AG04449 (cell line): ENCODE results near the gene GPR12.

ENCODE experiments used
- CTCF ChIA-PET: fragments of 350-600 bp; formaldehyde crosslinking; extraction: SDS; loops from one replicate; lab custom pipeline; 2021; ENCODE audit warnings: antibody characterized with exemption; lab: Yijun Ruan, JAX
- POLR2A ChIA-PET: fragments of 400-600, 350-600 bp; formaldehyde crosslinking; extraction: SDS; loops from one replicate; lab custom pipeline; 2020; ENCODE audit warnings: antibody characterized with exemption, inconsistent platforms; lab: Yijun Ruan, JAX
- DNase-seq: peaks from one replicate; pipeline ENCODE4 v3.0.0-alpha.2; 2010; ENCODE audit warnings: low read depth, low spot score
- H3K4me3 ChIP-seq: 2 replicates; pipeline ENCODE4 v1.5.1; 2011; ENCODE audit warnings: low read depth, mild to moderate bottlenecking, control low read depth, low read length
- TF ChIP-seq, protein P1 (sequence below): IDR thresholded peaks from one replicate; pipeline ENCODE4 v1.5.1; 2011; ENCODE audit warnings: mild to moderate bottlenecking, moderate library complexity, low read length, control low read depth, inconsistent platforms; ENCODE audit not compliant: insufficient read depth; ENCODE audit errors: missing control alignments

GPR12 gene

DNA sequence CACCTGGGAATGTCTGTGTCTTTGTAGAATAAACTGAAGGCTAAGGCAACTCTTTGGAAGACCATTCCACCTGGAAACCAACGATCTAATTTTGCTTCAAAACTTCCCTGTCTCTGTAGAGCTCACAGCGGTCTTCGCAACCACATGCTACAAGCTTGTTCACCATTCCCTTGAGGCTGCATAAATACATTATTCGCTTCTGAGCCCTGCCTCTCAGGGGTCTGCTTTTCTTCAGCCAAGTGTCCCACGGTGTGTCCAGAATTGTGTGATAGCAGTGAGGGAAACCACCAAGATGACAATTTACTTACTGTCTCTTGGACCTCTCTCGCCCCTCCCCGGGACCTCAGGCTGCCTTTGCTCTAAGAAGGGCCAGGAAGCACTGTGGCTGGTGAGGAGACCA lies 51.1 kb downstream of the GPR12 start:
- DNase-seq: no peak
- H3K4me3 ChIP-seq: no peak overlapping the region
- ChIA-PET CTCF (interaction anchor here (0.6 to 4.8 kb wide), 5 partner anchors 9 to 220 kb away, joined by 4 to 63 read pairs (median 4); no protein-coding TSS in a partner anchor), POLR2A (no interaction called here)
- TF ChIP-seq, protein P1, sequence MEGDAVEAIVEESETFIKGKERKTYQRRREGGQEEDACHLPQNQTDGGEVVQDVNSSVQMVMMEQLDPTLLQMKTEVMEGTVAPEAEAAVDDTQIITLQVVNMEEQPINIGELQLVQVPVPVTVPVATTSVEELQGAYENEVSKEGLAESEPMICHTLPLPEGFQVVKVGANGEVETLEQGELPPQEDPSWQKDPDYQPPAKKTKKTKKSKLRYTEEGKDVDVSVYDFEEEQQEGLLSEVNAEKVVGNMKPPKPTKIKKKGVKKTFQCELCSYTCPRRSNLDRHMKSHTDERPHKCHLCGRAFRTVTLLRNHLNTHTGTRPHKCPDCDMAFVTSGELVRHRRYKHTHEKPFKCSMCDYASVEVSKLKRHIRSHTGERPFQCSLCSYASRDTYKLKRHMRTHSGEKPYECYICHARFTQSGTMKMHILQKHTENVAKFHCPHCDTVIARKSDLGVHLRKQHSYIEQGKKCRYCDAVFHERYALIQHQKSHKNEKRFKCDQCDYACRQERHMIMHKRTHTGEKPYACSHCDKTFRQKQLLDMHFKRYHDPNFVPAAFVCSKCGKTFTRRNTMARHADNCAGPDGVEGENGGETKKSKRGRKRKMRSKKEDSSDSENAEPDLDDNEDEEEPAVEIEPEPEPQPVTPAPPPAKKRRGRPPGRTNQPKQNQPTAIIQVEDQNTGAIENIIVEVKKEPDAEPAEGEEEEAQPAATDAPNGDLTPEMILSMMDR: no peak

DNA sequence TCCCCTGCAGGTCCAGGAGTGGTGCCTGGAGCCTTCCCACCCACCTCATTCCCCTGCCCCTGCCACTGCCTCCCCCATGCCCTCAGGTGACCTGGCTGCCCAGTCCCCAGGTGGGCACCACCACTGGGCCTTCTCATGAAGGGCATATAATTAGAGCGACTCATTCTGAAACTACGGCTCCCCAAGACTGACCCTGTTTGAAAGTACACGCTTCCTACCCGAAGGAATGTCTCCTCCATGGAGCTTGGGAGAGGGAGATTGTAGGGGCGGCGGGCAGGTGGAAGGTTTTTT lies 52.6 kb downstream of the GPR12 start:
- POLR2A ChIA-PET: no interaction called here
- DNase-seq: no peak
- CTCF ChIA-PET: interaction anchor here (0.8 to 4.8 kb wide), 6 partner anchors 9 to 523 kb away, joined by 3 to 63 read pairs (median 10); no protein-coding TSS in a partner anchor
- TF ChIP-seq, protein P1: no peak
- no peak overlapping the region for H3K4me3 ChIP-seq

DNA sequence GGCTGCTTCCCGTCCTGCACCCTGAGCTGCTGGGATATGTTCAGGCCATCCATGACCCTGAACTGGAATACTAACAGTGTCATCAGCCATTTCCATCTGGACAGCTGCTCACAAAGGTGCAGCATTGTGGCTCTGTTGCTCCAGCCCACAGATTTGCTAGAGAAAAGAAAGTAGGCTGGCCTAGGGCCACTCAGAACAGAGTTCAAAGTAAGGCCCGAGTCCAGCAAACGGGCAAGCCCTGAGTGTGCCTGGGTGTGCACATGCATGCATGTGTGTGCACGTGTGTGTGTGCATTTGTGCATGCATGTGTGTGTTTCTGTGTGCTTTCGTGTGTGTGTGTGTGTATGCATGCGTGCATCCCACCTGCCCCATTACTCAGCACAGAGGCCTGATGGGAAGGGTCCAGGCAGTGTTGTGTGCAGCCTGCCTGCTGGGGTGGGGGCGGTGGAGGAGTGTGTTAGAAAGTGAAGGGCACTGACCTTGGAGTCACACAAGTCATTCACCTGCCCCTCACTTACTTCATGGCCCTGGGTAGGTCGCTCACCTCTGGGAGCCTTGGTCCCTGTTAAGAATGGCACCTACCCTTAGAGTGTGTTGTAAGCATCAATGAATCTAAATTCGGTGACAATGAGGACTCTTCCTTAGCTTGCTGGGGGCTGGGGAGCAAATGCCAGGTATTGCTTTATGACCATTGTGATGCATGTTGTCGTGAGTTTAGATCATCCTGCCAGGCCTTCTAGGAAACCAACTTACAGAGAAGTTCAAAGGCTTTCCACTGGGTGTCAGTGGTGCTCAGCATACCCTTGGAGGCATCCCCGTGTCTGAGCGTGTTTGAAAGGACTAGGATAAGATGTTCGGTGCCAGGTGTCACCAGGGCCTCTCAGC lies 53.2 kb downstream of the GPR12 start:
- POLR2A ChIA-PET: no interaction called here
- no peak for DNase-seq
- CTCF ChIA-PET: interaction anchor here (0.8 to 4.8 kb wide), 10 partner anchors 9 to 653 kb away, joined by 3 to 63 read pairs (median 6); no protein-coding TSS in a partner anchor
- H3K4me3 ChIP-seq: no peak overlapping the region
- TF ChIP-seq, protein P1: peak; percentile 67

DNA sequence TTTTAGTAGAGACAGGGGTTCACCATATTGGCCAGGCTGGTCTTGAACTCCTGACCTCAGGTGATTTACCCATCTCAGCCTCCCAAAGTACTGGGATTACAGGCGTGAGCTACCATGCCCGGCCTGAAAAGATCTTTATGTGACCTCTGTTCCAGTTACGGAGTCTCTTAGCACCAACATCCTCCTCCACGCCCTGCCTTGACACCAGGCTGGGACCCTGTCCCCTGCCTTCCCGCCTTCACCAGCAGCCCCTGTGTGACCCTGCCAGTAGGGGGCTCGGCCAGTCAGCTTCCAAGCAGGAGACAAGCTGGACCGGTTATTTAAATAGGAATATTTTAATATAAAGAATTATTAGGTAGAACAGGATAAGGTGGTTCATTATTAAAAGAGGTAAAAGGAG lies 54.2 kb downstream of the GPR12 start:
- no peak for DNase-seq
- CTCF ChIA-PET: interaction anchor here (0.9 to 4.8 kb wide), 11 partner anchors 8 to 654 kb away, joined by 3 to 63 read pairs (median 5); no protein-coding TSS in a partner anchor
- POLR2A ChIA-PET: no interaction called here
- H3K4me3 ChIP-seq: no peak overlapping the region
- TF ChIP-seq, protein P1: no peak

DNA sequence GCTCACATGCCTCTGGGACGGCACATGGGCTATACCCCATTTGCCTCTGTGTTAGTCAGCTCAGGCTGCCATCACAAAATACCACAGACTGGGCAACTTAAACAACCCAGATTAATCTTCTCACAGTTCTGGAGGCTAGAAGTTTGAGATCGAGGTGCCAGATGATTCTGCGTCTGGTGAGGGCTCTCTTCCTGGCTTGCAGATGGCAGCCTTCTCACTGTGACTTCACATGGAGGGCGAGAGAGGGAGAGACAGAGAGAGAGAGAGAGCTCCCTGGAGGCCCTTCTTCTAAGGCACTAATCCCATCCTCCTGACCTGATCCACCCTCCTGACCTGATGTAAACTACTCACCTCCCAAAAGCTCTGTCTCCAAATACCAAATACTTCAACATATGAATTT lies 55.0 kb downstream of the GPR12 start:
- ChIA-PET POLR2A (no interaction called here), CTCF (interaction anchor here (1.3 to 4.8 kb wide), 7 partner anchors 10 to 521 kb away, joined by 3 to 63 read pairs (median 7); no protein-coding TSS in a partner anchor)
- DNase-seq: no peak
- no peak overlapping the region for H3K4me3 ChIP-seq
- TF ChIP-seq, protein P1: no peak
